HepG2 (cell line): ENCODE results near the gene MTA2. TPM values are rescaled to one million over a fixed set of nuclear protein-coding genes. Genes with fewer than 3 reads are reported as not detected.
A peak's percentile ranks its signal among the peaks of the same experiment; 100 is the strongest.

Experiments
- EEA1 ChIP-seq: sonication (generic); formaldehyde crosslinking; IDR thresholded peaks from 2 replicates; pipeline ENCODE4 v1.5.1; 2020; ENCODE audit warnings: mild to moderate bottlenecking, missing genetic modification reagents, borderline replicate concordance
- MTA3 ChIP-seq: sonication (generic); formaldehyde crosslinking; IDR thresholded peaks from 2 replicates; pipeline ENCODE4 v1.4.0; 2020; ENCODE audit warnings: missing genetic modification reagents
- MYNN ChIP-seq: sonication (generic); formaldehyde crosslinking; IDR thresholded peaks from 2 replicates; pipeline ENCODE4 v1.4.0; 2020; ENCODE audit warnings: mild to moderate bottlenecking, low read depth, missing genetic modification reagents
- NRL ChIP-seq: sonication (generic); formaldehyde crosslinking; IDR thresholded peaks from 2 replicates; pipeline ENCODE4 v1.5.0; 2020; ENCODE audit warnings: missing genetic modification reagents, mild to moderate bottlenecking, moderate library complexity, borderline replicate concordance
- SAFB2 ChIP-seq: sonication (generic); formaldehyde crosslinking; IDR thresholded peaks from 2 replicates; pipeline ENCODE4 v1.5.1; 2020; ENCODE audit warnings: missing genetic modification reagents, low read depth, mild to moderate bottlenecking, borderline replicate concordance
- SALL2 ChIP-seq: sonication (generic); formaldehyde crosslinking; IDR thresholded peaks from 2 replicates; pipeline ENCODE4 v1.8.1; 2023; ENCODE audit warnings: mild to moderate bottlenecking, missing genetic modification reagents, inconsistent platforms
- SRY ChIP-seq: sonication (generic); formaldehyde crosslinking; IDR thresholded peaks from 2 replicates; pipeline ENCODE4 v1.8.0; 2022; ENCODE audit warnings: mild to moderate bottlenecking, missing genetic modification reagents
- ZFP82 ChIP-seq: sonication (generic); formaldehyde crosslinking; IDR thresholded peaks from 2 replicates; pipeline ENCODE4 v1.5.1; 2020; ENCODE audit warnings: mild to moderate bottlenecking, missing genetic modification reagents, borderline replicate concordance
- ZFY ChIP-seq: sonication (generic); formaldehyde crosslinking; IDR thresholded peaks from 2 replicates; pipeline ENCODE4 v1.4.0; 2020; ENCODE audit warnings: missing genetic modification reagents
- ZNF44 ChIP-seq: sonication (generic); formaldehyde crosslinking; IDR thresholded peaks from 2 replicates; pipeline ENCODE4 v1.5.1; 2020; ENCODE audit warnings: mild to moderate bottlenecking, missing genetic modification reagents
- ZNF678 ChIP-seq: sonication (generic); formaldehyde crosslinking; IDR thresholded peaks from 2 replicates; pipeline ENCODE4 v1.4.0; 2020; ENCODE audit warnings: mild to moderate bottlenecking, missing genetic modification reagents
- polyA plus RNA-seq, 8 experiments: library from polyadenylated mRNA; depleted of rRNA in 3 of 8; stranded (reverse) in 7 of 8; unstranded in 1 of 8; fragments of >200 nt; fragmentation: Illumina TruSeq in 4 of 8; extraction: Trizol in 4 of 8; gene quantifications; 2 replicates each; pipeline versions ENCODE4 v1.2.1 to v1.2.3, GENCODE V29; 2011 to 2016; ENCODE audit warnings: low read depth in 4 of 8, missing spikeins in 1 of 8, mixed read lengths in 1 of 8; ENCODE audit not compliant: insufficient read depth in 1 of 8
- total RNA-seq, 5 experiments: library from RNA; depleted of rRNA; stranded (reverse); fragments of >200 nt; fragmentation: Illumina TruSeq; extraction: Trizol; gene quantifications; 2 replicates each; pipeline ENCODE4 v1.2.3, GENCODE V29; 2016; ENCODE audit warnings: low read depth in 1 of 5
- TF ChIP-seq, protein P1 (sequence below): sonication (generic); formaldehyde crosslinking; IDR thresholded peaks from 2 replicates; pipeline ENCODE4 v1.8.1; 2023; ENCODE audit warnings: mild to moderate bottlenecking, missing genetic modification reagents
- TF ChIP-seq, protein P2 (sequence below): sonication (generic); formaldehyde crosslinking; IDR thresholded peaks from 2 replicates; pipeline ENCODE4 v1.5.0; 2020; ENCODE audit warnings: mild to moderate bottlenecking, missing genetic modification reagents, borderline replicate concordance
- TF ChIP-seq, protein P3 (sequence below): IDR thresholded peaks from 2 replicates; pipeline ENCODE4 v1.6.1; 2016; ENCODE audit warnings: missing compliant biosample characterization, missing genetic modification reagents, borderline replicate concordance
- TF ChIP-seq, protein P4 (sequence below): IDR thresholded peaks from 2 replicates; pipeline ENCODE4 v1.6.1; 2016; ENCODE audit warnings: mild to moderate bottlenecking, missing biosample characterization, missing genetic modification reagents
- TF ChIP-seq, protein P5 (sequence below): sonication (generic); formaldehyde crosslinking; IDR thresholded peaks from 2 replicates; pipeline ENCODE4 v1.5.1; 2020; ENCODE audit warnings: mild to moderate bottlenecking, moderate library complexity, missing genetic modification reagents
- TF ChIP-seq, protein P6 (sequence below): sonication (generic); formaldehyde crosslinking; IDR thresholded peaks from 2 replicates; pipeline ENCODE4 v1.4.0; 2020; ENCODE audit warnings: mild to moderate bottlenecking, low read depth, missing genetic modification reagents

The MTA2 gene
- total and polyA plus RNA-seq, 2 of the 13 experiments (the other 11 are each of a cell fraction or from before 2014, with no cell fraction given), result 14.0 to 70.0 TPM

DNA sequence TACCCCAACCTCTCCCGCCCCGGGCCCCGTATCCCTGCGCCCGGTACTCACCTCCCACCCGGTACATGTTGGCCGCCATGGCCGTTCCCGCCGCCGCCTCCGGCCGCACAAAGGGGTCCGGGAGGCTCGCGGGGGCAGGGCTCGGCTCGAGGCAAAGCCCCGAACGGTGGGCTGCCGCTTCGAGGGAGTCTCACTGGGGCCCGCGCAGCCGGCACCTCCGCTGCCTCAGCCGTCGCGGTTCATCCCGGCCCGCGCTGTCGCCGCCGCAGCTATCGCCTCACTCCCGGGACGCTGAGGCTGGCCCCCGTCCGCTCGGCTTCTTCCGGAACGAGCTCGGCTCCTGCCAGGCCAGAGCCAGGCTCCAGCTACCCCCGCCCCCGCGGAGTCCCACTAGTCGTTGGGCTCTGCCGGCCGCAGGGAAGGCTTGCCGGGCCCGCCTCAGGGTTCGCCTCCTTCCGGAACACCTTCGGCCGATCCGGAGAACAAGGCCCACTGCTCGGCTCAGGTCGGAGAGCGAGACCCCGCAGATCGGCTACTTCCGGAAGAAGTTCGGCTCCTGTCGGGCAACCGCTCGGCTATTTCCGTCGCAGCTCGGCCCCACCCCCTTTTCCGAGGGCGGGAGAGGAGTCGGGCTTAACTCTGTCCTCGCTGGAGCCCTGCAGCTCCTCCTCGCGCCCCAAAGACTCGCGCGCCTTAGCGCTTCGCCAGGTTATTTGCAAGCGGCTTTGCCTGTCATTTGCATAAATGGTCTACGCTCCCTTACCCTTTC lies at the start of gene MTA2 (continued):
- TF ChIP-seq, protein P1, sequence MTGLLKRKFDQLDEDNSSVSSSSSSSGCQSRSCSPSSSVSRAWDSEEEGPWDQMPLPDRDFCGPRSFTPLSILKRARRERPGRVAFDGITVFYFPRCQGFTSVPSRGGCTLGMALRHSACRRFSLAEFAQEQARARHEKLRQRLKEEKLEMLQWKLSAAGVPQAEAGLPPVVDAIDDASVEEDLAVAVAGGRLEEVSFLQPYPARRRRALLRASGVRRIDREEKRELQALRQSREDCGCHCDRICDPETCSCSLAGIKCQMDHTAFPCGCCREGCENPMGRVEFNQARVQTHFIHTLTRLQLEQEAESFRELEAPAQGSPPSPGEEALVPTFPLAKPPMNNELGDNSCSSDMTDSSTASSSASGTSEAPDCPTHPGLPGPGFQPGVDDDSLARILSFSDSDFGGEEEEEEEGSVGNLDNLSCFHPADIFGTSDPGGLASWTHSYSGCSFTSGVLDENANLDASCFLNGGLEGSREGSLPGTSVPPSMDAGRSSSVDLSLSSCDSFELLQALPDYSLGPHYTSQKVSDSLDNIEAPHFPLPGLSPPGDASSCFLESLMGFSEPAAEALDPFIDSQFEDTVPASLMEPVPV (CRISPR knock-in tag), result peak; percentile 81; the same call in 1 of the 2 replicates
- TF ChIP-seq ZFP82 (CRISPR knock-in tag) (peak; percentile 85; the same call in 1 of the 2 replicates), ZNF678 (CRISPR knock-in tag) (peak; percentile 86), MTA3 (no peak), ZFY (CRISPR knock-in tag) (peak; percentile 85), SALL2 (peak; percentile 34; the same call in 1 of the 2 replicates), ZNF44 (CRISPR knock-in tag) (peak; percentile 40; the same call in 1 of the 2 replicates), SAFB2 (CRISPR knock-in tag) (peak; percentile 93), EEA1 (CRISPR knock-in tag) (0 out of 2 replicates have a peak, but pooled peaks have one; percentile 30), NRL (peak; percentile 34; the same call in 1 of the 2 replicates), MYNN (CRISPR knock-in tag) (no peak), SRY (peak; percentile 51; the same call in 1 of the 2 replicates)
- TF ChIP-seq, protein P2, sequence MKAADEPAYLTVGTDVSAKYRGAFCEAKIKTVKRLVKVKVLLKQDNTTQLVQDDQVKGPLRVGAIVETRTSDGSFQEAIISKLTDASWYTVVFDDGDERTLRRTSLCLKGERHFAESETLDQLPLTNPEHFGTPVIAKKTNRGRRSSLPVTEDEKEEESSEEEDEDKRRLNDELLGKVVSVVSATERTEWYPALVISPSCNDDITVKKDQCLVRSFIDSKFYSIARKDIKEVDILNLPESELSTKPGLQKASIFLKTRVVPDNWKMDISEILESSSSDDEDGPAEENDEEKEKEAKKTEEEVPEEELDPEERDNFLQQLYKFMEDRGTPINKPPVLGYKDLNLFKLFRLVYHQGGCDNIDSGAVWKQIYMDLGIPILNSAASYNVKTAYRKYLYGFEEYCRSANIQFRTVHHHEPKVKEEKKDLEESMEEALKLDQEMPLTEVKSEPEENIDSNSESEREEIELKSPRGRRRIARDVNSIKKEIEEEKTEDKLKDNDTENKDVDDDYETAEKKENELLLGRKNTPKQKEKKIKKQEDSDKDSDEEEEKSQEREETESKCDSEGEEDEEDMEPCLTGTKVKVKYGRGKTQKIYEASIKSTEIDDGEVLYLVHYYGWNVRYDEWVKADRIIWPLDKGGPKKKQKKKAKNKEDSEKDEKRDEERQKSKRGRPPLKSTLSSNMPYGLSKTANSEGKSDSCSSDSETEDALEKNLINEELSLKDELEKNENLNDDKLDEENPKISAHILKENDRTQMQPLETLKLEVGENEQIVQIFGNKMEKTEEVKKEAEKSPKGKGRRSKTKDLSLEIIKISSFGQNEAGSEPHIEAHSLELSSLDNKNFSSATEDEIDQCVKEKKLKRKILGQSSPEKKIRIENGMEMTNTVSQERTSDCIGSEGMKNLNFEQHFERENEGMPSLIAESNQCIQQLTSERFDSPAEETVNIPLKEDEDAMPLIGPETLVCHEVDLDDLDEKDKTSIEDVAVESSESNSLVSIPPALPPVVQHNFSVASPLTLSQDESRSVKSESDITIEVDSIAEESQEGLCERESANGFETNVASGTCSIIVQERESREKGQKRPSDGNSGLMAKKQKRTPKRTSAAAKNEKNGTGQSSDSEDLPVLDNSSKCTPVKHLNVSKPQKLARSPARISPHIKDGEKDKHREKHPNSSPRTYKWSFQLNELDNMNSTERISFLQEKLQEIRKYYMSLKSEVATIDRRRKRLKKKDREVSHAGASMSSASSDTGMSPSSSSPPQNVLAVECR (CRISPR knock-in tag), result peak; percentile 84
- TF ChIP-seq, protein P3, sequence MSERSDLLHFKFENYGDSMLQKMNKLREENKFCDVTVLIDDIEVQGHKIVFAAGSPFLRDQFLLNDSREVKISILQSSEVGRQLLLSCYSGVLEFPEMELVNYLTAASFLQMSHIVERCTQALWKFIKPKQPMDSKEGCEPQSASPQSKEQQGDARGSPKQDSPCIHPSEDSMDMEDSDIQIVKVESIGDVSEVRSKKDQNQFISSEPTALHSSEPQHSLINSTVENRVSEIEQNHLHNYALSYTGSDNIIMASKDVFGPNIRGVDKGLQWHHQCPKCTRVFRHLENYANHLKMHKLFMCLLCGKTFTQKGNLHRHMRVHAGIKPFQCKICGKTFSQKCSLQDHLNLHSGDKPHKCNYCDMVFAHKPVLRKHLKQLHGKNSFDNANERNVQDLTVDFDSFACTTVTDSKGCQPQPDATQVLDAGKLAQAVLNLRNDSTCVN (CRISPR knock-in tag), result no peak
- TF ChIP-seq, protein P4, sequence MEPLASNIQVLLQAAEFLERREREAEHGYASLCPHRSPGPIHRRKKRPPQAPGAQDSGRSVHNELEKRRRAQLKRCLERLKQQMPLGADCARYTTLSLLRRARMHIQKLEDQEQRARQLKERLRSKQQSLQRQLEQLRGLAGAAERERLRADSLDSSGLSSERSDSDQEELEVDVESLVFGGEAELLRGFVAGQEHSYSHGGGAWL (CRISPR knock-in tag), result peak; percentile 79
- TF ChIP-seq, protein P5, sequence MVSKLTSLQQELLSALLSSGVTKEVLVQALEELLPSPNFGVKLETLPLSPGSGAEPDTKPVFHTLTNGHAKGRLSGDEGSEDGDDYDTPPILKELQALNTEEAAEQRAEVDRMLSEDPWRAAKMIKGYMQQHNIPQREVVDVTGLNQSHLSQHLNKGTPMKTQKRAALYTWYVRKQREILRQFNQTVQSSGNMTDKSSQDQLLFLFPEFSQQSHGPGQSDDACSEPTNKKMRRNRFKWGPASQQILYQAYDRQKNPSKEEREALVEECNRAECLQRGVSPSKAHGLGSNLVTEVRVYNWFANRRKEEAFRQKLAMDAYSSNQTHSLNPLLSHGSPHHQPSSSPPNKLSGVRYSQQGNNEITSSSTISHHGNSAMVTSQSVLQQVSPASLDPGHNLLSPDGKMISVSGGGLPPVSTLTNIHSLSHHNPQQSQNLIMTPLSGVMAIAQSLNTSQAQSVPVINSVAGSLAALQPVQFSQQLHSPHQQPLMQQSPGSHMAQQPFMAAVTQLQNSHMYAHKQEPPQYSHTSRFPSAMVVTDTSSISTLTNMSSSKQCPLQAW (CRISPR knock-in tag), result 0 out of 2 replicates have a peak, but pooled peaks have one; percentile 58
- TF ChIP-seq, protein P6, sequence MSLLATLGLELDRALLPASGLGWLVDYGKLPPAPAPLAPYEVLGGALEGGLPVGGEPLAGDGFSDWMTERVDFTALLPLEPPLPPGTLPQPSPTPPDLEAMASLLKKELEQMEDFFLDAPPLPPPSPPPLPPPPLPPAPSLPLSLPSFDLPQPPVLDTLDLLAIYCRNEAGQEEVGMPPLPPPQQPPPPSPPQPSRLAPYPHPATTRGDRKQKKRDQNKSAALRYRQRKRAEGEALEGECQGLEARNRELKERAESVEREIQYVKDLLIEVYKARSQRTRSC, result 0 out of 2 replicates have a peak, but pooled peaks have one; percentile 35
